ENCODE measurements around the gene ZNF394.
A peak's percentile ranks its signal among the peaks of the same experiment; 100 is the strongest.

Gene ZNF394

DNA sequence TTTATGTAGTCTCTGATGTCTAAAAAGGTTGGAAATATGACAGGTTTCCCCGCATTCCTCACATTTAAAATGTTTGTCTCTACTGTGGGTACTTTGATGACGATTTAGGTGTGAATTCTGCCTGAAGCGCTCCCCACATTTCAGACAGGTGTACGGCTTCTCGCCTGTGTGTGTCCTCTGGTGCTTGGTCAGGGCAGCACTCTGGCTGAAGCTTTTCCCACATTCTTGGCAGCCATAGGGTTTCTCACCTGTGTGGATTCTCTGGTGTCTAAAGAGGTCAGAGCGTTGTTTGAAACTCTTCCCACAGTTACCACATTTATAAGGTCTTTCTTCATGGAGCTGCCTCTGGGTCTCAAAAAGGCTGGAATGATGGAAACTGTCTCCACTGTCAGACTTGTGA is 6.3 kb downstream of the ZNF394 start:
- DNase-seq (ENCODE audit: low read depth): no peak
- no peak overlapping the region for H3K4me3 ChIP-seq (ENCODE audit: low read length)
- TF ChIP-seq, protein P1, sequence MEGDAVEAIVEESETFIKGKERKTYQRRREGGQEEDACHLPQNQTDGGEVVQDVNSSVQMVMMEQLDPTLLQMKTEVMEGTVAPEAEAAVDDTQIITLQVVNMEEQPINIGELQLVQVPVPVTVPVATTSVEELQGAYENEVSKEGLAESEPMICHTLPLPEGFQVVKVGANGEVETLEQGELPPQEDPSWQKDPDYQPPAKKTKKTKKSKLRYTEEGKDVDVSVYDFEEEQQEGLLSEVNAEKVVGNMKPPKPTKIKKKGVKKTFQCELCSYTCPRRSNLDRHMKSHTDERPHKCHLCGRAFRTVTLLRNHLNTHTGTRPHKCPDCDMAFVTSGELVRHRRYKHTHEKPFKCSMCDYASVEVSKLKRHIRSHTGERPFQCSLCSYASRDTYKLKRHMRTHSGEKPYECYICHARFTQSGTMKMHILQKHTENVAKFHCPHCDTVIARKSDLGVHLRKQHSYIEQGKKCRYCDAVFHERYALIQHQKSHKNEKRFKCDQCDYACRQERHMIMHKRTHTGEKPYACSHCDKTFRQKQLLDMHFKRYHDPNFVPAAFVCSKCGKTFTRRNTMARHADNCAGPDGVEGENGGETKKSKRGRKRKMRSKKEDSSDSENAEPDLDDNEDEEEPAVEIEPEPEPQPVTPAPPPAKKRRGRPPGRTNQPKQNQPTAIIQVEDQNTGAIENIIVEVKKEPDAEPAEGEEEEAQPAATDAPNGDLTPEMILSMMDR (conservative IDR thresholded peaks at IDR 0.05; ENCODE audit: low read depth, low read length): no peak

GRCh38 chr7:99490878-99491277 is 9.2 kb downstream of the ZNF394 start:
- DNase-seq (ENCODE audit: low read depth): no peak
- H3K4me3 ChIP-seq (ENCODE audit: low read length): no peak overlapping the region
- TF ChIP-seq, protein P1 (conservative IDR thresholded peaks at IDR 0.05; ENCODE audit: low read depth, low read length): no peak

- H3K4me3 ChIP-seq (ENCODE audit: low read length): no peak overlapping the region
- TF ChIP-seq, protein P1 (conservative IDR thresholded peaks at IDR 0.05; ENCODE audit: low read depth, low read length): no peak
- DNase-seq (ENCODE audit: low read depth): no peak
These were observed 10.8 kb downstream of the ZNF394 start for GRCh38 chr7:99489235-99489634.

DNA sequence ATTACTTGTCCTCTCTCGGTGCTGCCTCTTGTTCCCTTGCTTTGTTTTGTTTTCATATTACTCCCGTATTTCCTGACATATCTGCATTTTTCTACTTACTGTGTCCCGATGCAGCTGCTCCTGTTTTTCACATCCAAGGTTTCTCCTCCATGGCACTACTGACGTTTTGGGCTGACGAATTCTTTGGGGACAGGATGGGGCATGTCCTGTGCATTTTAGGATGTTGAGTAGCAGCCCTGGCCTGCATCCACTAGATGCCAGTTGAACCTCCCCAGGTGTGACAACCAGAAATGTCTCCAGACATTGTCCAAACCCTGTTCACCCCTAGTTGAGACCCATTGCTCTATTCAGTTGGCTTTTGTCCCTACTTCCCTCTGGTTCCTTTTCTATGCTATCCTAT is 15.0 kb downstream of the ZNF394 start:
- TF ChIP-seq, protein P1 (conservative IDR thresholded peaks at IDR 0.05; ENCODE audit: low read depth, low read length): no peak
- H3K4me3 ChIP-seq (ENCODE audit: low read length): no peak overlapping the region
- no peak for DNase-seq (ENCODE audit: low read depth)

- no peak for DNase-seq (ENCODE audit: low read depth)
- TF ChIP-seq, protein P1 (conservative IDR thresholded peaks at IDR 0.05; ENCODE audit: low read depth, low read length): no peak
- no peak overlapping the region for H3K4me3 ChIP-seq (ENCODE audit: low read length)
These were observed 21.3 kb downstream of the ZNF394 start for GRCh38 chr7:99478464-99479440.

GRCh38 chr7:99476107-99476506 is 24.0 kb downstream of the ZNF394 start:
- DNase-seq (ENCODE audit: low read depth): no peak
- TF ChIP-seq, protein P1 (conservative IDR thresholded peaks at IDR 0.05; ENCODE audit: low read depth, low read length): no peak
- no peak overlapping the region for H3K4me3 ChIP-seq (ENCODE audit: low read length)

DNA sequence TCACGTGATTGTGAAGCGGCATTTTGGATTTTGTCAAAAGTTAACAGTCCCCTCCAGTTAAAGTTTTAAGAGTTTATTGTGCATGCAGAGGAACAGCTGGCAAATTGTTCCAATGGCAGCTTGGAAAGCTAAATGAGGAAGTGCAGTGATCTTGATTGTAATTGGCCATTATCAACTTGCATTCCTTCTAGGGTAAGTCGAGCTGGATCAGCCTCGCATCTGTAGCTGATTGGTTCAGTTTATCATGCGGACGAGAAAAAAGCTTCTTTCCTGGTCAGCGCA is 26.8 kb downstream of the ZNF394 start:
- DNase-seq (ENCODE audit: low read depth): peak; percentile 70
- peak overlapping the region; percentile 77 for H3K4me3 ChIP-seq (ENCODE audit: low read length)
- TF ChIP-seq, protein P1 (conservative IDR thresholded peaks at IDR 0.05; ENCODE audit: low read depth, low read length): no peak

Data from retinal pigment epithelial cell (primary cell).